ENCODE measurements around the gene STX8.

Gene STX8

GRCh38 chr17:9272501-9273200 lies 303.0 kb downstream of the STX8 start:
- no peak overlapping the region for H3K4me3 ChIP-seq (ENCODE audit: low read length)
- TF ChIP-seq CTCF (conservative IDR thresholded peaks at IDR 0.05; ENCODE audit: low read depth, low read length): no peak

GRCh38 chr17:9271989-9272388 lies 303.6 kb downstream of the STX8 start:
- DNase-seq (ENCODE audit: low read depth): no peak
- no peak for TF ChIP-seq CTCF (conservative IDR thresholded peaks at IDR 0.05; ENCODE audit: low read depth, low read length)
- no peak overlapping the region for H3K4me3 ChIP-seq (ENCODE audit: low read length)

More at GRCh38 chr17:9272501-9273200, 303.0 kb downstream of the STX8 start:
- DNase-seq (ENCODE audit: low read depth): no peak

GRCh38 chr17:9270921-9271320 lies 304.7 kb downstream of the STX8 start:
- no peak for TF ChIP-seq CTCF (conservative IDR thresholded peaks at IDR 0.05; ENCODE audit: low read depth, low read length)
- no peak overlapping the region for H3K4me3 ChIP-seq (ENCODE audit: low read length)
- no peak for DNase-seq (ENCODE audit: low read depth)

- no peak for DNase-seq (ENCODE audit: low read depth)
- no peak for TF ChIP-seq CTCF (conservative IDR thresholded peaks at IDR 0.05; ENCODE audit: low read depth, low read length)
- no peak overlapping the region for H3K4me3 ChIP-seq (ENCODE audit: low read length)
Measured at GRCh38 chr17:9269350-9270035, 306.1 kb downstream of the STX8 start.

GRCh38 chr17:9268546-9268945 lies 307.1 kb downstream of the STX8 start:
- no peak for TF ChIP-seq CTCF (conservative IDR thresholded peaks at IDR 0.05; ENCODE audit: low read depth, low read length)
- DNase-seq (ENCODE audit: low read depth): no peak

GRCh38 chr17:9266697-9267117 lies 308.9 kb downstream of the STX8 start:
- H3K4me3 ChIP-seq (ENCODE audit: low read length): no peak overlapping the region
- DNase-seq (ENCODE audit: low read depth): no peak
- no peak for TF ChIP-seq CTCF (conservative IDR thresholded peaks at IDR 0.05; ENCODE audit: low read depth, low read length)

More at GRCh38 chr17:9268546-9268945, 307.1 kb downstream of the STX8 start:
- H3K4me3 ChIP-seq (ENCODE audit: low read length): no peak overlapping the region
